ENCODE measurements around the gene NRF1.
A peak's percentile ranks its signal among the peaks of the same experiment; 100 is the strongest.
"Not testable (repeated sequence)": the region's sequence is repeated elsewhere in the genome, so short reads cannot be mapped to it uniquely, and the experiment has no call there.

Gene NRF1

GRCh38 chr7:129646369-129647021 lies 35.0 kb downstream of the NRF1 start:
- DNase-seq (ENCODE audit: low read depth) = no peak
- no peak for TF ChIP-seq CTCF (IDR thresholded peaks at IDR 0.05; ENCODE audit: insufficient read depth, low read depth, low read length, missing control alignments)

GRCh38 chr7:129649128-129649690 lies 37.7 kb downstream of the NRF1 start:
- no peak for TF ChIP-seq CTCF (IDR thresholded peaks at IDR 0.05; ENCODE audit: insufficient read depth, low read depth, low read length, missing control alignments)
- no peak overlapping the region for H3K4me3 ChIP-seq (ENCODE audit: low read depth, low read length)
- no peak for DNase-seq (ENCODE audit: low read depth)

More at GRCh38 chr7:129646369-129647021, 35.0 kb downstream of the NRF1 start:
- no peak overlapping the region for H3K4me3 ChIP-seq (ENCODE audit: low read depth, low read length)

- no peak for TF ChIP-seq CTCF (IDR thresholded peaks at IDR 0.05; ENCODE audit: insufficient read depth, low read depth, low read length, missing control alignments)
- no peak for DNase-seq (ENCODE audit: low read depth)
Measured at GRCh38 chr7:129650056-129650758, 38.7 kb downstream of the NRF1 start.

GRCh38 chr7:129652914-129653313 lies 41.4 kb downstream of the NRF1 start:
- no peak for TF ChIP-seq CTCF (IDR thresholded peaks at IDR 0.05; ENCODE audit: insufficient read depth, low read depth, low read length, missing control alignments)
- H3K4me3 ChIP-seq (ENCODE audit: low read depth, low read length) = no peak overlapping the region
- DNase-seq (ENCODE audit: low read depth) = peak; percentile 65

More at GRCh38 chr7:129650056-129650758, 38.7 kb downstream of the NRF1 start:
- no peak overlapping the region for H3K4me3 ChIP-seq (ENCODE audit: low read depth, low read length)

GRCh38 chr7:129655811-129656210 lies 44.3 kb downstream of the NRF1 start:
- no peak overlapping the region for H3K4me3 ChIP-seq (ENCODE audit: low read depth, low read length)
- TF ChIP-seq CTCF (IDR thresholded peaks at IDR 0.05; ENCODE audit: insufficient read depth, low read depth, low read length, missing control alignments) = no peak
- no peak for DNase-seq (ENCODE audit: low read depth)

- H3K4me3 ChIP-seq (ENCODE audit: low read depth, low read length) = no peak overlapping the region
- DNase-seq (ENCODE audit: low read depth) = no peak
- TF ChIP-seq CTCF (IDR thresholded peaks at IDR 0.05; ENCODE audit: insufficient read depth, low read depth, low read length, missing control alignments) = no peak
Measured at GRCh38 chr7:129657363-129657762, 45.8 kb downstream of the NRF1 start.

GRCh38 chr7:129659907-129660306 lies 48.4 kb downstream of the NRF1 start:
- not testable (repeated sequence) for DNase-seq (ENCODE audit: low read depth); H3K4me3 ChIP-seq (ENCODE audit: low read depth, low read length)
